ENCODE measurements around the gene ASXL2. TPM values are rescaled to one million over a fixed set of nuclear protein-coding genes. Genes with fewer than 3 reads are reported as not detected.

ASXL2 gene
- total RNA-seq, 1 donor from 2014 or later = 32.7 TPM

DNA sequence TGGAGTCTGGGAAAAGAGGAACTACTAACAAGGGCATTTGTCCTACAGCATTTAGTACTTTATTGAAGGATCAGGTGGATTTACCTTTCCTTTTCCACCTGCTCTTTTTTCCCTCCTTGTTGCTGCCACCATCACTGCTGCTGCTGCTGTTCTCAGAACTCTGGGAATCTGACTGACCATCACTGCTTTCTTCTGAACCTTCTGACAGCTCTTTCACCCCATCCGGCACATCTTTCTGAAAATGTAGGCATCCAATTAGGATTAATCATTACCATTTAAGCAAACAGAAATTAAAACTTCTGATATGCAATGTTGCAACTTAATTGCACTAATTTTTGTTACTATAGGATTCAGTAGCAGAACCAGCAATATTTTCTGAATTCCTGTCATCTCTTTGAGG lies 79.0 kb downstream of the ASXL2 start:
- Mint-ChIP-seq H3K27me3 (ENCODE audit: unreplicated experiment) (no peaks in the 10 kb centered on the region), H3K36me3 (ENCODE audit: unreplicated experiment) (peaks cover 38% of the 10 kb centered on the region), H3K27ac (ENCODE audit: unreplicated experiment) (no peak overlapping the region), H3K4me1 (ENCODE audit: unreplicated experiment) (no peaks in the 10 kb centered on the region), H3K4me3 (ENCODE audit: unreplicated experiment) (no peak overlapping the region), H3K9me3 (ENCODE audit: unreplicated experiment) (no peaks in the 10 kb centered on the region)
- DNase-seq (ENCODE audit: extremely low spot score, unreplicated experiment) = no peak
- TF ChIP-seq, protein P1, sequence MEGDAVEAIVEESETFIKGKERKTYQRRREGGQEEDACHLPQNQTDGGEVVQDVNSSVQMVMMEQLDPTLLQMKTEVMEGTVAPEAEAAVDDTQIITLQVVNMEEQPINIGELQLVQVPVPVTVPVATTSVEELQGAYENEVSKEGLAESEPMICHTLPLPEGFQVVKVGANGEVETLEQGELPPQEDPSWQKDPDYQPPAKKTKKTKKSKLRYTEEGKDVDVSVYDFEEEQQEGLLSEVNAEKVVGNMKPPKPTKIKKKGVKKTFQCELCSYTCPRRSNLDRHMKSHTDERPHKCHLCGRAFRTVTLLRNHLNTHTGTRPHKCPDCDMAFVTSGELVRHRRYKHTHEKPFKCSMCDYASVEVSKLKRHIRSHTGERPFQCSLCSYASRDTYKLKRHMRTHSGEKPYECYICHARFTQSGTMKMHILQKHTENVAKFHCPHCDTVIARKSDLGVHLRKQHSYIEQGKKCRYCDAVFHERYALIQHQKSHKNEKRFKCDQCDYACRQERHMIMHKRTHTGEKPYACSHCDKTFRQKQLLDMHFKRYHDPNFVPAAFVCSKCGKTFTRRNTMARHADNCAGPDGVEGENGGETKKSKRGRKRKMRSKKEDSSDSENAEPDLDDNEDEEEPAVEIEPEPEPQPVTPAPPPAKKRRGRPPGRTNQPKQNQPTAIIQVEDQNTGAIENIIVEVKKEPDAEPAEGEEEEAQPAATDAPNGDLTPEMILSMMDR (IDR thresholded peaks at IDR 0.05) = no peak

DNA sequence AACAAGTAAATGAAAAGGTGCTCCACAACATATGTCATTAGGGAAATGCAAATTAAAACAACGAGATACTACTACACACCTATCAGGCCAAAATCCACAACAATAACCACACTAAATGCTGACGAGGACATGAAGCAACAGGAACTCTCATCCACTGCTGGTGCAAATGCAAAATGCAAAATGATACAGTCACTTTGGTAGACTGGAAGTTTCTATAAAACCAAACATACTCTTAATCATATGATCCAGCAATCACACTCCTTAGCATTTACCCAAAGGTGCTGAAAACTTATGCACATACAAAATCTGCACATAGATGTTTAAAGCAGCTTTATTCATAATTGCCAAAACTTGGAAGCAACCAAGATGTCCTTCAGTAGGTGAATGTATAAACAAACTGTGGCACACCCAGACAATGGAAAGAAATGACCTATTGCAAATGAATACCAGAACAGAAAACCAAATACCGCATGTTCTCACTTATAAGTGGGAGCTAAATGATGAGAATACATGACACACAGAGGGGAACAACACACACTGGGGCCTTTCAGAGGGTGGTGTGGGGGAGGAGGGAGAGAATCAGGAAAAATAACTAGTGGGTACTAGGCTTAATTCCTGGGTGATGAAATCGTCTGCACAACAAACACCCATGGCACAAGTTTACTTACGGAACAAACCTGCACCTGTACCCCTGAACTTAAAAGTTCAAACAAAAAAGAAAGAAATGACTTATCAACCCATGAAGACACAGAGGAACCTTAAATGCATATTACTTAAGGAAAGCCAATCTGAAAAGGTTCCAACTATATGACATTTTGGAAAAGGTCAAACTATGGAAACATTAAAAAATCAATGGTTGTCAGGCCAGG lies 80.4 kb downstream of the ASXL2 start:
- Mint-ChIP-seq H3K27ac (ENCODE audit: unreplicated experiment) (no peak overlapping the region), H3K4me3 (ENCODE audit: unreplicated experiment) (no peak overlapping the region), H3K9me3 (ENCODE audit: unreplicated experiment) (no peaks in the 10 kb centered on the region), H3K36me3 (ENCODE audit: unreplicated experiment) (peaks cover 32% of the 10 kb centered on the region), H3K4me1 (ENCODE audit: unreplicated experiment) (no peaks in the 10 kb centered on the region), H3K27me3 (ENCODE audit: unreplicated experiment) (no peaks in the 10 kb centered on the region)
- TF ChIP-seq, protein P1 (IDR thresholded peaks at IDR 0.05) = no peak
- DNase-seq (ENCODE audit: extremely low spot score, unreplicated experiment) = no peak

DNA sequence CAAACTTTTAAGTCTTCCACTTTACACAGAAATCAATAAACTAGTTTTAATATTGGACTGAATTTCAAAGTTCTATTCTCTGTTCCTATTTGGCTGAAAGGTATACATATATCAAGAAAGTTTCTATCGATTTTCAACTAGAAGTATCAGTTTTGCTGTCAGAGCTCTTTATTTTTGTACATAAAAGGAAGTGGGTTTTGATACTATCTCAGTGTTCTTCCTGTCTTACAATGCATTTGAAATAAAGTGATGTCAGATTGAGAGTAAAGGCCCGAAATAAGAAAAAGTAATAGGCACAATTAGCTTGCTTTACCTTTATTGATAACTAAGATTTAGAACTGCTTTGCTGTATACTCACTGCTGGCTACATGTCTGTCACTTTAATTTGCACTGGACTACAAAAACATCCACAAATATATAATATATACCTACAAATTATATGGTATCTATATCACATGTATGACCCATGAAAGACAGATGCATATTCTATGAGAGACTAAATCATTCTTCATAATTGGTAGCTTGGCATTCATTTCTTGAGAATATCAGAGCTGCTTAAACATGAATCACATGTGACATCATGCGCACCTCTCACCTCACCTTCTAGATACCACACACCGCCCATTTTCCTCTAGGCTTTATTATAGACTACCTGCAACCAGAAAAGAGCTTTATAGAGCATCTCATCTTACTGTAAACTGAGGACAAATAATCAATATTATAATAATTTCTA lies 83.6 kb downstream of the ASXL2 start:
- Mint-ChIP-seq H3K36me3 (ENCODE audit: unreplicated experiment) (peaks cover 42% of the 10 kb centered on the region), H3K9me3 (ENCODE audit: unreplicated experiment) (no peaks in the 10 kb centered on the region), H3K4me3 (ENCODE audit: unreplicated experiment) (no peak overlapping the region), H3K4me1 (ENCODE audit: unreplicated experiment) (peaks cover 4% of the 10 kb centered on the region), H3K27me3 (ENCODE audit: unreplicated experiment) (no peaks in the 10 kb centered on the region), H3K27ac (ENCODE audit: unreplicated experiment) (no peak overlapping the region)
- TF ChIP-seq, protein P1 (IDR thresholded peaks at IDR 0.05) = no peak
- no peak for DNase-seq (ENCODE audit: extremely low spot score, unreplicated experiment)

DNA sequence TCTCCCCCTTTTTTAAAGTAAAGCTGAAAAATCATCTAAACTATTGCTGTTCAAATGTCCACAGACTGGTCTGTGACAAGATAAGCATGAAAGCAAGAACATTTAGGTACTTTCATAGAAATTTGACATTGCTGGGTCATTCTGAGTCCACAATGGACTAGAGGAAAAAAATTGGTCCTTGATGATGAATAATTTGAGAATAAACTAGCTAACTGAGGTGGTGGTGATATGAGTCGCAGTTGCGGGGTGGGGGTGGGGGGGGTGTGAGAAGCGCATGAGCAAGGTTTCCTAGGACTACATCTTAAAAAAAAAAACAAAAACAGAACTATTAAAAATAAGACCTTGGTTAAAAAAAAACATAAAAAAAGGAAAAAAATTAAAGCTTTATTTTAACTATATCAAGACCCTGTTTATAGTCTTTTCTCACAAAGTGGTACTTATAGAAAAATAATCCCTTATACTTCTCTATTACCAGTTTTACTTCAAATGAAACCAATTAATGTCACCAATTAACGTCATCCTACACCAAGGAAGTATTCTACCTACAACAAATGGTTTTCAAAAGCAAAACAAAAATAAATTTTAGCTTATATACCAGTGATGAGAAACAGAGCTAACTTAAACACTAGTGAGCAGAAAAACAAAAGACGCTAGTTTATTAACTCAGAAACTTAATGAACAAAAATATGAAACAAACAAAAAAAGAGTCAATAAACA lies 88.1 kb downstream of the ASXL2 start:
- no peak for DNase-seq (ENCODE audit: extremely low spot score, unreplicated experiment)
- Mint-ChIP-seq H3K36me3 (ENCODE audit: unreplicated experiment) (peaks cover 20% of the 10 kb centered on the region), H3K4me3 (ENCODE audit: unreplicated experiment) (no peak overlapping the region), H3K27ac (ENCODE audit: unreplicated experiment) (no peak overlapping the region), H3K27me3 (ENCODE audit: unreplicated experiment) (no peaks in the 10 kb centered on the region), H3K9me3 (ENCODE audit: unreplicated experiment) (no peaks in the 10 kb centered on the region), H3K4me1 (ENCODE audit: unreplicated experiment) (peaks cover 4% of the 10 kb centered on the region)
- TF ChIP-seq, protein P1 (IDR thresholded peaks at IDR 0.05) = no peak
